DMS 273 (cell line): ENCODE data around the gene SYNGAP1.
"Not testable (repeated sequence)": the region's sequence is repeated elsewhere in the genome, so short reads cannot be mapped to it uniquely, and the experiment has no call there.

Experiments
- DNase-seq: peaks from one replicate; lab custom pipeline; 2025; ENCODE audit not compliant: unreplicated experiment; lab: John Stamatoyannopoulos, UW

SYNGAP1 gene

DNA sequence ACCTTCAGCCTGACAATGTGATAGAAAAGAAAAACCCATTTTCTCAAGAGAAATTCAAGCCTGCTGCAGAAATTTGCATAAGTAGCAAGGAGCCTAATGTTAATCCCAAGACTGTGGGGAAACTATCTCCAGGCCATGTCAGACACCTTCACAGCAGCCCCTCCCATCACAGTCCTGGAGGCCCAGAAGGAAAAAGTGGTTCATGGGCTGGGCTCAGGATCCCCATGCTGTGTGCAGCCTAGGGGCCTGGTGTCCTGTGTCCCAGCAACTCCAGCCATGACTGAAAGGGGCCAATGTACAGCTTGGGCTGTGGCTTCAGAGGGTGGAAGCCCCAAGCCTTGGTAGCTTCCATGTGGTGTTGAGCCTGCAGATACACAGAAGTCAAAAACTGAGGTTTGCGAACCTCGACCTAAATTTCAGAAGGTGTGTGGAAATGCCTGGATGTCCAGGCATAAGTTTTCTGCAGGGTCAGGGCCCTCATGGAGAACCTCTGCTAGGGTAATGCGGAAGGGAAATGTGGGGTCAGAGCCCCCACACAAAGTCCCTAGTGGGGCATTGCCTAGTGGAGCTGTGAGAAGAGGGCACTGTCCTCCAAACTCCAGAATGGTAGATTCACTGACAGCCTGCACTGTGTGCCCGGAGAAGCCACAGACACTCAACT, 46.3 kb downstream of the SYNGAP1 start:
- DNase-seq: no peak

DNA sequence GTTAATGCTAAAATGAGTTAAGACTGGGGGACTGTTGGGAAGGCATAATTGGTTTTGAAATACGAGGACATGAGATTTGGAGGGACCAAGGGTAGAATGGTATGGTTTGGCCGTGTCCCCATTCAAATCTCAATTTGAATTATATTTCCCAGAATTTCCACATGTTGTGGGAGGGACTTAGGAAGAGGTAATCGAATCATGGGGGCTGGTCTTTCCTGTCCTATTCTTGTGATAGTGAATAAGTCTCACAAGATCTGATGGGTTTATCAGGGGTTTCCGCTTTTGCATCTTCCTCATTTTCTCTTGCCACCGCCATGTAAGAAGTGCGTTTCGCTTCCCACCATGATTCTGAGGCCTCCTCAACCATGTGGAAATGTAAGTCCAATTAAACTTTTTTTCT, 47.2 kb downstream of the SYNGAP1 start:
- DNase-seq: no peak

GRCh38 chr6:33469661-33470060, 49.8 kb downstream of the SYNGAP1 start:
- no peak for DNase-seq

- DNase-seq: no peak
Measured at GRCh38 chr6:33477864-33478263, 58.0 kb downstream of the SYNGAP1 start.

- DNase-seq: peak; percentile 28
Measured at GRCh38 chr6:33481192-33481591, 61.3 kb downstream of the SYNGAP1 start.

DNA sequence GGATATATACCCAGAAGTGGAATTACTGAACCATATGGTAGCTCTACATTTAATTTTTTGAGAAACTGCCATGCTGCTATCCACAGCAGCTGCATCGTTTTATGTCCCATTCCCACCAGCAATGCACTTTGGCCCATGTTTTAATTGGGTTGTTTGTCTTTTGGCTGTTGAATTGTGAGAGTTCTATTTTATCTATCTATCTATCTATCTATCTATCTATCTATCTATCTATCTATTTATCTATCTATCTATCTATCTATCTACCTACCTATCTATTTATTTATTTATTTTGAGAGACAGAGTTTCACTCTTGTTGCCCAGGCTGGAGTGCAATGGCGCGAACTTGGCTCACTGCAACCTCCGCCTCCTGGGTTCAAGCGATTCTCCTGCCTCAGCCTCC, 62.8 kb downstream of the SYNGAP1 start:
- not testable (repeated sequence) for DNase-seq

DNA sequence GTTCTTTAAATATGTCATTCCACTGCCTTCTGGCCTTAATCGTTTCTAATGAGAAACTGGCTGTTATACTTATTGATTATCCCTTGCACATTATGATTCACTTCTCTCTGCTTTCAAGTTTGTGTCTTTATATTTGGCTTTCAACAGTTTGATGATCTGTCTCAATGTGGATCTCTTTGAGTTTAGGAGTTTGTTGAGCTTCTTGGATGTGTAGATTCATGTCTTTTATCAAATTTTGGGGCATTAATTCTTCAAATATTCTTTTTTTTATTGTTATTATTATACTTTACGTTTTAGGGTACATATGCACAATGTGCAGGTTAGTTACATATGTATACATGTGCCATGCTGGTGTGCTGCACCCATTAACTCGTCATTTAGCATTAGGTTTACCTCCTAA, 63.8 kb downstream of the SYNGAP1 start:
- DNase-seq: no peak

- DNase-seq: not testable (repeated sequence)
Measured at GRCh38 chr6:33484673-33485262, 64.9 kb downstream of the SYNGAP1 start.

DNA sequence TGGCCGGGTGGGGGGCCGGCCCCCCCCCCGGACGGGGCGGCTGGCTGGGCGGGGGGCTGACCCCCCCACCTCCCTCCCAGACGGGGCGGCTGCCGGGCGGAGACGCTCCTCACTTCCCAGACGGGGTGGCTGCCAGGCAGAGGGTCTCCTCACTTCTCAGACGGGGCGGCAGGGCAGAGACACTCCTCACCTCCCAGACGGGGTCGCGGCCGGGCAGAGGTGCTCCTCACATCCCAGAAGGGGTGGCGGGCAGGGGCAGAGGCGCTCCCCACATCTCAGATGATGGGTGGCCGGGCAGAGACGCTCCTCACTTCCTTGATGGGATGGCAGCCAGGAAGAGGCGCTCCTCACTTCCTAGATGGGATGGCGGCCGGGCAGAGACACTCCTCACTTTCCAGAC, 65.8 kb downstream of the SYNGAP1 start:
- DNase-seq: not testable (repeated sequence)

GRCh38 chr6:33488339-33488738, 68.5 kb downstream of the SYNGAP1 start:
- no peak for DNase-seq

- no peak for DNase-seq
Measured at GRCh38 chr6:33490198-33490597, 70.3 kb downstream of the SYNGAP1 start.

GRCh38 chr6:33490621-33491020, 70.8 kb downstream of the SYNGAP1 start:
- no peak for DNase-seq

- DNase-seq: peak; percentile 10
Measured at GRCh38 chr6:33492093-33492492, 72.2 kb downstream of the SYNGAP1 start.

DNA sequence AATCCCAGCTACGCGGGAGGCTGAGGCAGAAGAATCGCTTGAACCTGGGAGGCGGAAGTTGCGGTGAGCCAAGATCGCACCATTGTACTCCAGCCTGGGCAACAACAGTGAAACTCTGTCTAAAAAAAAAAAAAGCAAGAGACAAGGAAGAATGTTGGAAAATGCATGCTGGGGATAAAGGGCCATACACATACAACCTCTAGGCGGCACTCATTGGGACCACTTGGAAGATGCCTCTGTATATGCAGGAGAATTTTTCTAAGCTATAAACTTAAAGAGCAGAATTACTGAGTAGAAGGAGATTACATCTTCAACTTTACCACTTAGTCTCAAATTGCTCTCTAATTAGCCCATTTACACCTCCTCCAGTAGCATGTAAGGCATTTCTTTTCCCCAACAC, 77.3 kb downstream of the SYNGAP1 start:
- no peak for DNase-seq

DNA sequence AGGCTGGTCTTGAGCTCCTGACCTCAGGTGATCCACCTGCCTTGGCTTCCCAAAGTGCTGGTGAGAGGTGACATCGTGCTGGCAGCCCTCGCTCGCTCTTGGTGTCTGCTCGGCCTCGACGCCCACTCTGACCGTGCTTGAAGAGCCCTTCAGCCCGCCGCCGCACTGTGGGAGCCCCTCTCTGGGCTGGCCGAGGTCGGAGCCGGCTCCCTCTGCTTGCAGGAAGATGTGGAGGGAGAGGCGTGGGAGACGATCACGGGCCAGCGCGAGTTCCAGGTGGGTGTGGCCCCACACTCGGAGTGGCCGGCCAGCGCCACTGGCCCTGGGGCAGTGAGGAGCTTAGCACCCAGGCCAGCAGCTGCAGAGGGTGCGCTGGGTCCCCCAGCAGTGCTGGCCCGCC, 82.6 kb downstream of the SYNGAP1 start:
- DNase-seq: no peak

DNA sequence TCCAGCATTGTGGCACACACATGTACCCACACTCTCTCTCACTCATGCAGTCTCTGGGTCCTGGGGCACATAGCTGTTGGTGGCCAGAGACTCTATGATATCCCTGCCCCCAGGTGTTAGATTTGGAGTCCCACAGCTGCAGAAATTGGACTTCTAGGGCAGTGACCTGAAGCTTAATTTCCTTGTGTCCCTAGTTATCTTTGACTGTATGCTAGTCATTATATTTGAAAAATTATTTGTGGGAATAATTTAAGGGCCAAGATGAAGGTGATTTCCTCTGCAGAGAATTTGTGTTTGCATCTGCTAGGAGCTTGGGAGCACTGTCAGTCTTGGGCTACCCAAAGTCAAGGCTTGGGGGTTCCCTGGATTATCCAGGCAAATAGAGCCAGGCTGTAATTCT, 84.6 kb downstream of the SYNGAP1 start:
- no peak for DNase-seq
